Neural progenitor cell (in vitro differentiated cells): ENCODE results near the gene ERBB4. TPM values are rescaled to one million over a fixed set of nuclear protein-coding genes. Genes with fewer than 3 reads are reported as not detected.

ENCODE experiments used
- DNase-seq: peaks from one replicate; pipeline ENCODE4 v3.0.0-alpha.2; 2016; ENCODE audit warnings: low spot score
- H2AFZ ChIP-seq: fragments of 200-600 bp; sonication (generic); replicated peaks from 2 replicates; pipeline ENCODE4 v1.6.1; 2016; ENCODE audit warnings: antibody characterized with exemption
- H3F3A ChIP-seq: fragments of 200-600 bp; sonication (generic); 2 replicates; pipeline ENCODE4 v1.6.1; 2016; ENCODE audit warnings: antibody characterized with exemption, low read depth
- H3K27ac ChIP-seq: fragments of 200-600 bp; sonication (generic); 2 replicates; pipeline ENCODE4 v1.5.1; 2016; ENCODE audit warnings: mild to moderate bottlenecking
- H3K27me3 ChIP-seq: fragments of 200-600 bp; sonication (generic); 2 replicates; pipeline ENCODE4 v1.6.1; 2016; ENCODE audit warnings: mild to moderate bottlenecking, moderate library complexity
- H3K36me3 ChIP-seq: fragments of 200-600 bp; sonication (generic); 2 replicates; pipeline ENCODE4 v1.5.1; 2016
- H3K4me1 ChIP-seq: fragments of 200-600 bp; sonication (generic); 2 replicates; pipeline ENCODE4 v1.6.1; 2016; ENCODE audit warnings: mixed run types
- H3K4me2 ChIP-seq: fragments of 200-600 bp; sonication (generic); 2 replicates; pipeline ENCODE4 v1.6.1; 2016
- H3K4me3 ChIP-seq: fragments of 200-600 bp; sonication (generic); 2 replicates; pipeline ENCODE4 v1.5.1; 2016
- H3K79me2 ChIP-seq: fragments of 200-600 bp; sonication (generic); 2 replicates; pipeline ENCODE4 v1.6.1; 2016; ENCODE audit warnings: low read depth
- H3K9ac ChIP-seq: fragments of 200-600 bp; sonication (generic); 2 replicates; pipeline ENCODE4 v1.6.1; 2016
- H3K9me3 ChIP-seq: fragments of 200-600 bp; sonication (generic); 2 replicates; pipeline ENCODE4 v1.5.1; 2016; ENCODE audit warnings: low read depth
- H4K20me1 ChIP-seq: fragments of 200-600 bp; sonication (generic); 2 replicates; pipeline ENCODE4 v1.6.1; 2016; ENCODE audit warnings: low read depth
- H3K27ac Mint-ChIP-seq: 3 replicates; pipeline ENCODE4 v1.8.0; 2021; ENCODE audit warnings: mixed read lengths
- H3K27me3 Mint-ChIP-seq: 2 replicates; pipeline ENCODE4 v1.8.0; 2022; ENCODE audit warnings: low read depth, mild to moderate bottlenecking, inconsistent platforms, moderate library complexity, mixed read lengths; ENCODE audit not compliant: insufficient read depth
- H3K36me3 Mint-ChIP-seq: 3 replicates; pipeline ENCODE4 v1.8.0; 2021; ENCODE audit warnings: mixed read lengths
- H3K4me1 Mint-ChIP-seq: 3 replicates; pipeline ENCODE4 v1.8.0; 2021; ENCODE audit warnings: mixed read lengths
- H3K4me3 Mint-ChIP-seq: 3 replicates; pipeline ENCODE4 v1.8.0; 2021; ENCODE audit warnings: mild to moderate bottlenecking, moderate library complexity, mixed read lengths
- H3K9me3 Mint-ChIP-seq: 3 replicates; pipeline ENCODE4 v1.8.0; 2020; ENCODE audit warnings: mixed read lengths
- EZH2 ChIP-seq: fragments of 200-600 bp; sonication (generic); IDR thresholded peaks from 2 replicates; pipeline ENCODE4 v1.6.1; 2017; ENCODE audit warnings: antibody characterized with exemption, mild to moderate bottlenecking, moderate library complexity
- EZH2phosphoT487 ChIP-seq: fragments of 200-600 bp; sonication (generic); IDR thresholded peaks from 2 replicates; pipeline ENCODE4 v1.6.1; 2017; ENCODE audit warnings: antibody characterized with exemption
- total RNA-seq: library from RNA; depleted of rRNA; stranded (reverse); fragments of >200 nt; gene quantifications from 2 replicates; pipeline ENCODE4 v1.2.3, GENCODE V29; 2015; ENCODE audit warnings: low replicate concordance
- TF ChIP-seq, protein P1 (sequence below): fragments of 200-600 bp; sonication (generic); IDR thresholded peaks from 2 replicates; pipeline ENCODE4 v1.5.1; 2017; ENCODE audit warnings: antibody characterized with exemption, mild to moderate bottlenecking

ERBB4 gene
- total RNA-seq, 1 donor from 2014 or later: 1.5 TPM

DNA sequence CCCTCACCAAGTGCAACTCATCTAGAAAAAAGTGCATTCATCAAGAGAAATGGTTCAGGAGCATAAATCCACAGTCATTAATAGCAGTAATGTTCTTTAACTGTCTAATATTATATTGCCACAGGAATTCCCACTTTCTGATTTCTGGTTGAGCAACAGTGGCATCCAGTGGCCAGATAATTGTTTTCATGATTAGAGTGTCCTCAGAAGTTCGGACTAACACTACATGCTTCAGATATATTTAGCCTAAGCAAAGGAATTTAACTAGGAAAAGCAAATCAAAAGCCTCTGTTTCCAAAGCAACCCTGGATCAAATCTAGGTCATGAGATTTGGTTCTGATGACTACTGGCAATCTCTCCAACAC lies 9.8 kb upstream of the ERBB4 start:
- Histone ChIP-seq H3K9me3 (no peaks in the 10 kb centered on the region), H3K79me2 (no peaks in the 10 kb centered on the region), H3K27me3 (no peaks in the 10 kb centered on the region), H3K9ac (no peak overlapping the region), H3K4me1 (no peaks in the 10 kb centered on the region), H3K4me3 (no peak overlapping the region), H3K27ac (no peak overlapping the region), H2AFZ (no peak overlapping the region), H3K36me3 (no peaks in the 10 kb centered on the region), H3K4me2 (no peak overlapping the region), H4K20me1 (no peaks in the 10 kb centered on the region), H3F3A (no peaks in the 10 kb centered on the region)
- no peaks in the 10 kb centered on the region for H3K36me3 Mint-ChIP-seq
- H3K9me3 Mint-ChIP-seq: no peaks in the 10 kb centered on the region
- no peak overlapping the region for H3K4me3 Mint-ChIP-seq
- TF ChIP-seq, protein P1, sequence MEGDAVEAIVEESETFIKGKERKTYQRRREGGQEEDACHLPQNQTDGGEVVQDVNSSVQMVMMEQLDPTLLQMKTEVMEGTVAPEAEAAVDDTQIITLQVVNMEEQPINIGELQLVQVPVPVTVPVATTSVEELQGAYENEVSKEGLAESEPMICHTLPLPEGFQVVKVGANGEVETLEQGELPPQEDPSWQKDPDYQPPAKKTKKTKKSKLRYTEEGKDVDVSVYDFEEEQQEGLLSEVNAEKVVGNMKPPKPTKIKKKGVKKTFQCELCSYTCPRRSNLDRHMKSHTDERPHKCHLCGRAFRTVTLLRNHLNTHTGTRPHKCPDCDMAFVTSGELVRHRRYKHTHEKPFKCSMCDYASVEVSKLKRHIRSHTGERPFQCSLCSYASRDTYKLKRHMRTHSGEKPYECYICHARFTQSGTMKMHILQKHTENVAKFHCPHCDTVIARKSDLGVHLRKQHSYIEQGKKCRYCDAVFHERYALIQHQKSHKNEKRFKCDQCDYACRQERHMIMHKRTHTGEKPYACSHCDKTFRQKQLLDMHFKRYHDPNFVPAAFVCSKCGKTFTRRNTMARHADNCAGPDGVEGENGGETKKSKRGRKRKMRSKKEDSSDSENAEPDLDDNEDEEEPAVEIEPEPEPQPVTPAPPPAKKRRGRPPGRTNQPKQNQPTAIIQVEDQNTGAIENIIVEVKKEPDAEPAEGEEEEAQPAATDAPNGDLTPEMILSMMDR: peak; percentile 61
- no peak for TF ChIP-seq EZH2phosphoT487
- H3K27me3 Mint-ChIP-seq: no peaks in the 10 kb centered on the region
- H3K4me1 Mint-ChIP-seq: peaks cover 21% of the 10 kb centered on the region
- peak; percentile 50 for DNase-seq
- no peak overlapping the region for H3K27ac Mint-ChIP-seq

DNA sequence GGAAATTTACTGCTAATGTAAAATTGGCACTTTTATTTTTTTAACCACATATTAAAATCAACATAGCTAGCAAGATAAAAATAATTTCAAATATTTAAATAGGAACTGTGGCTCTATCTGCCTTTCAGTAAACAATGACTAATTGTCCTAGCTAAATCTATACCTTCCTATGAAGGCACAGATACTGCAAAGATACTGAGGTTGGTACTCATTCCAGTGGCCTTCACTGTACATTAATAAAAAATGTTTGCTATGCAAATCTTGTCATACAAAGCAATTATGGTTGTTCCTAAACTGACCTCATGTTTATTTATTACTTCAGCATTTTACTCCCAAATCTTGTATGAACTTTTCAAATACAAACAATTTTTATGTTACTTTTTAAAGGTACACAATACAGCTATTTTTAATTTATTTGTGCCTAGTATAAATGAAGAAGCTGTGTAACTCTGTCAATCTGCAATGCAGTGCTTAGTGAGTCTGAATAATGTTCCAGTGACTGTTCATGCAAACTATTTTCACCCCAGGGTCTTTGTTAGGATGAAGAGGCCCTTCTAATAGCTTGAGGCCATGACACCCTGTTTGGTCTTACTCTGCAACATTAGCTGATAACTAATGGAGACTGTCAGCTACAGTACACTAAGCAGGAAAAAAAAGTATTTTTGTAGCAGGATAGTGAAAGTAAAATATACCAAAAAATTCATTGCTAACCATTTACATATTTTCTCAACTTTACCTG lies 9.3 kb upstream of the ERBB4 start:
- no peaks in the 10 kb centered on the region for H4K20me1 ChIP-seq
- no peak overlapping the region for H2AFZ ChIP-seq
- H3K9me3 ChIP-seq: no peaks in the 10 kb centered on the region
- H3K9ac ChIP-seq: no peak overlapping the region
- DNase-seq: no peak
- Mint-ChIP-seq H3K27ac (no peak overlapping the region), H3K4me3 (no peak overlapping the region), H3K36me3 (no peaks in the 10 kb centered on the region), H3K27me3 (no peaks in the 10 kb centered on the region), H3K9me3 (no peaks in the 10 kb centered on the region), H3K4me1 (peaks cover 21% of the 10 kb centered on the region)
- H3K36me3 ChIP-seq: no peaks in the 10 kb centered on the region
- H3F3A ChIP-seq: no peaks in the 10 kb centered on the region
- no peak overlapping the region for H3K27ac ChIP-seq
- no peaks in the 10 kb centered on the region for H3K79me2 ChIP-seq
- peaks cover 5% of the 10 kb centered on the region for H3K27me3 ChIP-seq
- H3K4me2 ChIP-seq: no peak overlapping the region
- no peaks in the 10 kb centered on the region for H3K4me1 ChIP-seq
- TF ChIP-seq EZH2phosphoT487: no peak
- TF ChIP-seq EZH2: no peak
- TF ChIP-seq, protein P1: no peak
- H3K4me3 ChIP-seq: no peak overlapping the region

DNA sequence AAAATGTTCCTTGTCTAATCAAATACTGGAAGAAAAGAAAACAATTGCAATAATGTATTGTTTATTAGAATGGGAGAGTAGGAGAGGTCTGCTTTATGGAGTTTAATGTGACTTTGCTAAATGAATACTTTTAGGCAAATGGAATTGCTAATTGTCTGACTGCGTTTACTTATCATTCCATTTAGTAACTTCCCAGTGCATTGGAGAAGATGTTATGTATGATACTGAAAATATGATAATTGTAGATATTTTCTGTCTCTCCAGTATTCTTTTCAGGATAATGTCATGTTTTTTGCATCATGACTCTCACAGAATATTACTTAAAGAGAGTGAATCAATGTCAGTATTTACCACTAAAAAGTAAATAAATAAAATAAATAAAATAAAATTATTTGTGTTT lies 8.1 kb upstream of the ERBB4 start:
- TF ChIP-seq EZH2phosphoT487 (no peak), EZH2 (no peak)
- TF ChIP-seq, protein P1: no peak
- Histone ChIP-seq H3K36me3 (no peaks in the 10 kb centered on the region), H3F3A (no peaks in the 10 kb centered on the region), H3K4me2 (no peak overlapping the region), H3K4me1 (no peaks in the 10 kb centered on the region), H3K4me3 (no peak overlapping the region), H3K27ac (no peak overlapping the region), H2AFZ (no peak overlapping the region), H3K9me3 (no peaks in the 10 kb centered on the region), H3K27me3 (peaks cover 17% of the 10 kb centered on the region), H4K20me1 (no peaks in the 10 kb centered on the region), H3K9ac (no peak overlapping the region), H3K79me2 (no peaks in the 10 kb centered on the region)
- no peak overlapping the region for H3K27ac Mint-ChIP-seq
- H3K4me1 Mint-ChIP-seq: peaks cover 21% of the 10 kb centered on the region
- H3K9me3 Mint-ChIP-seq: no peaks in the 10 kb centered on the region
- H3K36me3 Mint-ChIP-seq: no peaks in the 10 kb centered on the region
- H3K27me3 Mint-ChIP-seq: no peaks in the 10 kb centered on the region
- no peak overlapping the region for H3K4me3 Mint-ChIP-seq
- no peak for DNase-seq
